ENCODE data around the gene GPR173.

GRCh38 chrX:53071064-53071463, 22.5 kb downstream of the GPR173 start:
- TF ChIP-seq REST (IDR thresholded peaks at IDR 0.05; ENCODE audit: low read depth) (no peak), MAX (IDR thresholded peaks at IDR 0.05) (no peak), RAD21 (IDR thresholded peaks at IDR 0.05; ENCODE audit: low read depth) (no peak), YY1 (IDR thresholded peaks at IDR 0.05; ENCODE audit: low read depth) (no peak), CREB1 (IDR thresholded peaks at IDR 0.05; ENCODE audit: low read depth) (no peak), TCF12 (IDR thresholded peaks at IDR 0.05; ENCODE audit: low read depth) (no peak), EP300 (IDR thresholded peaks at IDR 0.05; ENCODE audit: borderline replicate concordance) (no peak), EGR1 (IDR thresholded peaks at IDR 0.05) (no peak), TAF1 (IDR thresholded peaks at IDR 0.05; ENCODE audit: low read depth) (no peak)
